A673 (cell line): ENCODE results near the gene MEGF11. TPM values are rescaled to one million over a fixed set of nuclear protein-coding genes. Genes with fewer than 3 reads are reported as not detected.
A peak's percentile ranks its signal among the peaks of the same experiment; 100 is the strongest.

Source experiments
- BruUV-seq: library from RNA; stranded (reverse); fragments of 400-500 nt; replicated peaks from 2 replicates; lab custom pipeline; 2021; lab: Mats Ljungman, UMichigan
- CTCF ChIA-PET: fragments of 300-600 bp; sonication (Branson Sonifier 250); formaldehyde crosslinking; loops from one replicate; lab custom pipeline; 2022; ENCODE audit warnings: antibody characterized with exemption; lab: Charles Lee
- POLR2A ChIA-PET: fragments of 300-600 bp; sonication (Branson Sonifier 250); formaldehyde crosslinking; loops from one replicate; lab custom pipeline; 2022; ENCODE audit warnings: antibody characterized with exemption; ENCODE audit not compliant: low non-redundant PET; lab: Charles Lee
- DNase-seq: peaks from one replicate; pipeline ENCODE4 v3.0.0-alpha.2; 2015; ENCODE audit warnings: low spot score
- H3K27ac ChIP-seq: fragments of 200-600 bp; sonication (generic); 2 replicates; pipeline ENCODE4 v1.5.1; 2016; ENCODE audit warnings: mixed run types, low read depth, mild to moderate bottlenecking, mixed read lengths, antibody characterized with exemption, low read length; ENCODE audit not compliant: poor library complexity, severe bottlenecking
- H3K27me3 ChIP-seq: fragments of 200-600 bp; sonication (generic); replicated peaks from 2 replicates; pipeline ENCODE4 v1.6.1; 2017; ENCODE audit warnings: mixed run types, low read depth, mild to moderate bottlenecking, mixed read lengths, antibody characterized with exemption, low read length; ENCODE audit not compliant: insufficient read depth, poor library complexity
- H3K36me3 ChIP-seq: fragments of 200-600 bp; sonication (generic); 2 replicates; pipeline ENCODE4 v1.6.1; 2016; ENCODE audit warnings: mixed run types, mild to moderate bottlenecking, mixed read lengths, antibody characterized with exemption, low read length; ENCODE audit not compliant: insufficient read depth, poor library complexity, severe bottlenecking
- H3K4me1 ChIP-seq: fragments of 200-600 bp; sonication (generic); 2 replicates; pipeline ENCODE4 v1.6.1; 2017; ENCODE audit warnings: mixed run types, mild to moderate bottlenecking, mixed read lengths, antibody characterized with exemption, low read length; ENCODE audit not compliant: insufficient read depth, poor library complexity, severe bottlenecking
- H3K4me3 ChIP-seq: fragments of 200-600 bp; sonication (generic); 2 replicates; pipeline ENCODE4 v1.5.1; 2016; ENCODE audit warnings: low read depth, mixed run types, mild to moderate bottlenecking, mixed read lengths, low read length; ENCODE audit not compliant: poor library complexity, severe bottlenecking
- H3K9me3 ChIP-seq: fragments of 200-600 bp; sonication (generic); 2 replicates; pipeline ENCODE4 v1.6.1; 2016; ENCODE audit warnings: mixed run types, low read depth, mild to moderate bottlenecking, mixed read lengths, antibody characterized with exemption, low read length; ENCODE audit not compliant: poor library complexity, severe bottlenecking
- CTCF ChIP-seq: fragments of 300-800, 200-600 bp; sonication (generic); conservative IDR thresholded peaks from 2 replicates; pipeline ENCODE4 v1.5.1; 2017; ENCODE audit warnings: low read depth, mild to moderate bottlenecking, antibody characterized with exemption, low read length, moderate library complexity, mixed read lengths
- EZH2 ChIP-seq: fragments of 200-600 bp; sonication (generic); IDR thresholded peaks from 2 replicates; pipeline ENCODE4 v1.6.1; 2017; ENCODE audit warnings: borderline replicate concordance, low read depth, mild to moderate bottlenecking, mixed read lengths, antibody characterized with exemption, low read length; ENCODE audit not compliant: poor library complexity, severe bottlenecking
- intact Hi-C: fragments of 100-400 bp; cut with micrococcal nuclease; formaldehyde crosslinking; loops from one replicate; pipeline ENCODE4 v1.10.0; 2022; ENCODE audit not compliant: unreplicated experiment
- total RNA-seq: library from RNA; stranded (reverse); gene quantifications from 2 replicates; pipeline ENCODE4 v1.2.3, GENCODE V29; 2021

The MEGF11 gene
- total RNA-seq, 1 experiment from 2014 or later = 0.43 TPM

- TF ChIP-seq CTCF (no peak), EZH2 (no peak)
- ChIA-PET POLR2A (no interaction called here), CTCF (no interaction called here)
- Histone ChIP-seq H3K27me3 (no peaks in the 10 kb centered on the region), H3K9me3 (no peaks in the 10 kb centered on the region), H3K4me3 (no peak overlapping the region), H3K36me3 (peaks cover 64% of the 10 kb centered on the region), H3K27ac (no peak overlapping the region), H3K4me1 (peaks cover 17% of the 10 kb centered on the region)
- DNase-seq = no peak
- no TSS peak for BruUV-seq
- intact Hi-C loops = no loop called here
Measured at GRCh38 chr15:65885668-65886218, 367.8 kb downstream of the MEGF11 start.

GRCh38 chr15:65884511-65884910 is 369.0 kb downstream of the MEGF11 start:
- H3K9me3 ChIP-seq = no peaks in the 10 kb centered on the region
- BruUV-seq = no TSS peak
- ChIA-PET CTCF (no interaction called here), POLR2A (no interaction called here)
- H3K36me3 ChIP-seq = peaks cover 68% of the 10 kb centered on the region
- H3K4me1 ChIP-seq = peaks cover 17% of the 10 kb centered on the region
- no peak for TF ChIP-seq EZH2
- TF ChIP-seq CTCF = no peak
- H3K27ac ChIP-seq = no peak overlapping the region
- H3K27me3 ChIP-seq = no peaks in the 10 kb centered on the region
- DNase-seq = peak; percentile 11
- intact Hi-C loops = no loop called here
- H3K4me3 ChIP-seq = no peak overlapping the region

DNA sequence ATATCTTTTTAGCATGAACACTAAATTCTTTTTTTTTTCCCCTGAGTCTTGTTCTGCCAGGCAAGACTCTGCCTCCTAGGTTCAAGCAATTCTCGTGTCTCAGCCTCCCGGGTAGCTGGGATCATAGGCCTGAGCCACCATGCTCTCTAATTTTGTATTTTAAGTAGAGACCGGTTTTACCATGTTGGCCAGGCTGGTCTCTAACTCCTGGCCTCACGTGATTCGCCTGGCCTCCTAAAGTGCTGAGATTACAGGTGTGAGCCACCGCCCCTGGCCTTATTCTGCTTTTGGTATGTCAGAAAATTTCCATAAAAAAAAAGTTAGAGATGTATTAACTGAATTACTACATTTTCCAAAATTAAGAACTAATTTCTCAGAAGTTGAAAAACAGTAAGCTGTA is 370.0 kb downstream of the MEGF11 start:
- H3K4me3 ChIP-seq = no peak overlapping the region
- ChIA-PET CTCF (no interaction called here), POLR2A (no interaction called here)
- no peaks in the 10 kb centered on the region for H3K9me3 ChIP-seq
- intact Hi-C loops = no loop called here
- H3K36me3 ChIP-seq = peaks cover 68% of the 10 kb centered on the region
- no peak for DNase-seq
- no peak for TF ChIP-seq CTCF
- TF ChIP-seq EZH2 = no peak
- H3K27me3 ChIP-seq = no peaks in the 10 kb centered on the region
- peaks cover 17% of the 10 kb centered on the region for H3K4me1 ChIP-seq
- BruUV-seq = no TSS peak
- no peak overlapping the region for H3K27ac ChIP-seq
